CD4-positive, alpha-beta T cell treated with Interleukin-4 for 1 hour (primary cell): ENCODE data around the gene TMEM108.

Experiments used
- DNase-seq, 2 donors: peaks; one replicate each; pipeline ENCODE4 v3.0.0-alpha.2; 2020 to 2022

TMEM108 gene

DNA sequence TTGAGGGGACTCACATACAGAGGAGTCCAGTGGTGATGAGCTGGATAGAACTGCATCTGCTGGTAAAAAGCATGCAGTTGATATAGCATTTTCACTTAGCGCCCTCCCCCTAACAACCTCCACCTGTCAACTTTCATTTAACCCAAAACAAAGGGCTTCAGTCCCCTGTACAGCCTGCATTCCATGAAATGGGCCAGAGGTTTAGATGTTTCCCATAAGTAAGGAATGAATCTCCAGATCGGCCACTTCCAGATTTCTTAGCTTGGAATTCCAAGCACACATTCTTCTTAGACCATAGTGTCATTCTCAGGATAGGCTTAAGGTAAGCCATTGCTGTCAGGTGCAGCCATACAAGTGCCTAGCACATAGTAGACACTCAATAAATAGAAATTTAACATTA is 328.7 kb downstream of the TMEM108 start:
- DNase-seq: no peak

GRCh38 chr3:133367403-133367802 is 329.2 kb downstream of the TMEM108 start:
- DNase-seq: no peak

GRCh38 chr3:133367956-133368355 is 329.8 kb downstream of the TMEM108 start:
- no peak for DNase-seq

DNA sequence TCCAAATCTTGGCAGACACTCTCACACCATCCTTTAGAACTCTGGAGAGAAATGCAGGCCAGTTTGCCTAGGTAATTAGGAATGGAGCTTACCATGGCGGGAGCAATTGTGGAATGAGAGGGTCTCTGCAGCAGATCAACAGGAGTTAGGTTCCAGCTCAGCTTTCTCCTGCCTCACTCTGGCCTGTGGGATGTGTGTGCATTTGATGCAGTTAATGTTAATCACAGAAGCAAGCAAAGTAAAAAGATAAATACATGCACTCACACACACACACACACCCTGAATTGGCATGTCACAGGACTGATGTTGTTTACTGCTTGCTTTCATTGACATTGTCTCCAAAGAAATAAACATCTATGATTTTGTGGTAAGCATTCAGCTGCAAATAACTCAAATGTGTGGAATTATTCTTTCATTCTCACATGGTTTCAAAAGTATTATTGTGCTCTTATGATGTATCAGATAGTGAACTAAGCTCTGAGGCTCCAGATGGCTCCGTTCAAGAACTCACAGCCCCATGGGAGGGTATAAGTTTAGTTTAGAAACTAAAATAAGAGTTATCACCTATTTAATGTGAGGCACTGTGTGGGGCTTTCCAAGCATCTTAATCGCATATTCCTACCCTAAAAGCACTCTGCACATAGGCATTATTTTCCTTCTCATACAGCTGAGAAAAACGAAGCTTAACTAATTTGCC is 330.3 kb downstream of the TMEM108 start:
- DNase-seq: no peak

DNA sequence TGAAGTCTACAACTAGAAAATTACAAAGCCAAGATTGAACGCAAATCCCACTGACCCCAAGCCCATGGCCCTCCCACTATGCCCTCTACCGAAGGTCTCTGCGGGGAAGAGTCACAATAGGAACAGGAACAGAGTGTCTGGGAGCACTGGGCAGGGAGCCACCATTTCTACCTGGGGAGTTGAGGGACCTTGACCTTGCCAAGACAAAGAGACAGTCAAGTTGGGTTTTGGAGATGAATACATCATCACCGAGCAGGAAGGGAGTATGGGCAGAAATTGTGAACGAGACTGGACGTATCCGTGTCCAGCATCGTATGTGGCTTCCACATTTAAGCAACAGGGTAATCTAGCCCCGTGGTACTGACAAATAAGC is 330.9 kb downstream of the TMEM108 start:
- DNase-seq: no peak

GRCh38 chr3:133371181-133371580 is 333.0 kb downstream of the TMEM108 start:
- DNase-seq: no peak

DNA sequence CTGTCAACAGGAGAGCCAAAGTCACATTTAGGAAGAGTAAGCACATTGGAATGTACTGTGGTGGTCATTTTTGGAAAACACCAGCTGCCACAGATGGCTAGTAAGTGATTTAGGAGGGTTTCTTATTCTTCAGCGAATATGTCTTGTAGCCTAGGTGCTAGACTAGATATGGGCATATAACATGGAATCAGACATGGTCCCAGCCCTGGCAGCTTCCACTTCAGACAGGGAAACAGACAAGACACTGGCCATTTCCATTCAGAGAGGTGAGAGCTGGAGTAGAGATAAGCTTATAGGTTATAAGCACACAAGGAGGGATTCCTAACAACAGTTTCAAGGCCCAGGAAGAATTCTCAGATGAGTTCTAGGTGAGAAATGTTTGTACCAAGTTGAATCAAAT is 333.5 kb downstream of the TMEM108 start:
- DNase-seq: no peak

- DNase-seq: no peak
These were observed 336.7 kb downstream of the TMEM108 start for GRCh38 chr3:133374708-133375402.

GRCh38 chr3:133375403-133375745 is 337.2 kb downstream of the TMEM108 start:
- no peak for DNase-seq

DNA sequence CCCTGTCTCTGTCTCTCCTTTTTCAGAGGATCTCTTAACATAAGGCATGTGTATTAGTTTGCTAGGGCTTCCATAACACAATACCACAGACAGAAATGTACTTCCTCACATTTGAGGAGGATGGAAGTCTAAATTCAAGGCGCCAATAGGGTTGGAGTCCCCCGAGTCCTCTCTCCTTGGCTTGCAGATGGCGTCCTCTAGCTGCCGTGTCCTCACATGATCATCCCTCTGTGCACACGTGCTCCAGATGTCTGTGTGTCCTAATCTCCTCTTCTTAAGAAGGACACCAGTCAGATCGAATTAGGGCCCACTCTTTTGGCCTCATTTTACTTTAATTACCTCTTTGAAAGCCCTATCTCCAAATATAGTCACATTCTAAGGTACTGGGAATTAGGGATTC is 338.6 kb downstream of the TMEM108 start:
- DNase-seq: no peak

- no peak for DNase-seq
These were observed 339.2 kb downstream of the TMEM108 start for GRCh38 chr3:133377396-133377795.

- DNase-seq: no peak
These were observed 341.7 kb downstream of the TMEM108 start for GRCh38 chr3:133379926-133380325.

DNA sequence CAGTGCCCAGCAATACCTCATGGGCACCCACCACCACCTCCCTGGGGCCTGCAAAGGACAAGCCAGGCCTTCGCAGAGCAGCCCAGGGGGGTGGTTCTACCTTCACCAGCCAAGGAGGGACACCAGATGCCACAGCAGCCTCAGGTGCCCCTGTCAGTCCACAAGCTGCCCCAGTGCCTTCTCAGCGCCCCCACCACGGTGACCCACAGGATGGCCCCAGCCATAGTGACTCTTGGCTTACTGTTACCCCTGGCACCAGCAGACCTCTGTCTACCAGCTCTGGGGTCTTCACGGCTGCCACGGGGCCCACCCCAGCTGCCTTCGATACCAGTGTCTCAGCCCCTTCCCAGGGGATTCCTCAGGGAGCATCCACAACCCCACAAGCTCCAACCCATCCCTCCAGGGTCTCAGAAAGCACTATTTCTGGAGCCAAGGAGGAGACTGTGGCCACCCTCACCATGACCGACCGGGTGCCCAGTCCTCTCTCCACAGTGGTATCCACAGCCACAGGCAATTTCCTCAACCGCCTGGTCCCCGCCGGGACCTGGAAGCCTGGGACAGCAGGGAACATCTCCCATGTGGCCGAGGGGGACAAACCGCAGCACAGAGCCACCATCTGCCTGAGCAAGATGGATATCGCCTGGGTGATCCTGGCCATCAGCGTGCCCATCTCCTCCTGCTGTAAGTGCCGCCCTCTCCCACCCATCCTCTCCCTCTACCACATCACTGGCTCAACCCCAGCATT is 342.5 kb downstream of the TMEM108 start:
- no peak for DNase-seq

- DNase-seq: no peak
These were observed 343.3 kb downstream of the TMEM108 start for GRCh38 chr3:133381346-133382109.

DNA sequence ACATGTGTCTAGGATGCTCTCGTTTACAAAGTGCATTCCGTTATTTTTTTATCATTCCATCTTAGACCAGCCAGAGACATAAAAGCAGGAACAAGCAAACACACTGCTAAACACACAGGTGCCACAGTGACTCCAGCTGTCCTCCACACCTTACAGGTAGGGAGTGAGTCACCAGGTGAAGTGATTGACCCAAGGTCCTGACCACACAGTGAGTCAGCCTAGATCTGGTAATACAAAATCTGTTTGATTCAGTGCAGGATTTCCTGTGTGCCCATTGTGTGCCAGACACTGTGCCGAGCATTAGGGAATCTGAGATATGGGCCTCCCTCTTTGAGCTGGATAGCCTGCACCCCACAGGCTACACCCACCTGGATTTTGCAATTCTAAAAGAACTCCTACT is 345.0 kb downstream of the TMEM108 start:
- no peak for DNase-seq

- DNase-seq: no peak
These were observed 345.6 kb downstream of the TMEM108 start for GRCh38 chr3:133383741-133384140.

DNA sequence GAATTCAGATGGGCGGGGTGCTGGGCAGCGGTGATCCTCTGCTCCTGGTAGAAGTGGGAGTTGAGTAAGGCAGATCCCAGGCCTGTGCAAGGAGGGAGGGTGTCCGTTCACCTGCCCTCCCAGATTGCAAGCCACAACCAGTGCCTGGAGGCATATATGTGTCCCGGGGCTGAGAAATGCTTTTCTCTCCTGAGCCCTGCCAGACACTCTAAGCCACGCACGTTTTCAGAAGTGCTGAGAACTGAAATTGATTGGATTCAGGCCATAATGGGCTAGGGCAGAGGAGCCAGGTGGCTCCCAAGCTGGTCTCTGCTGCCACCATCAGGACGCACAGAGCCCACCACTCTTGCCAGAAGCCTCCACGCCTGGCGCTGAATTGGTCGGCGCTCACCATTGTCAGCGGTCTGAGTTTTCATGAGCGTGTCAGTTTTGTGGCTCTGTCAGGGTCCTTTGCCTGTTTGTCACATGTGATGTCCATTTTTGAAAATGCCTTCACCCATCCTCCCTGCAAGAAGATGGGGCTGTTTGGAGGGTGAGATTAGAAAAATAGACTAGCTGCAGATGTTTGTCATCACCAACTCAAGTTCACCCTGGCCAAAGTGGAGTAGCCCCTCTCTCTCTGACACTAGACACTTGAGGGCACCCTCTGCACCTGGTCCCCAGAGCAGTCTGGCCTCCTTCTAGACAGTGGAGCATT is 346.3 kb downstream of the TMEM108 start:
- DNase-seq: no peak

DNA sequence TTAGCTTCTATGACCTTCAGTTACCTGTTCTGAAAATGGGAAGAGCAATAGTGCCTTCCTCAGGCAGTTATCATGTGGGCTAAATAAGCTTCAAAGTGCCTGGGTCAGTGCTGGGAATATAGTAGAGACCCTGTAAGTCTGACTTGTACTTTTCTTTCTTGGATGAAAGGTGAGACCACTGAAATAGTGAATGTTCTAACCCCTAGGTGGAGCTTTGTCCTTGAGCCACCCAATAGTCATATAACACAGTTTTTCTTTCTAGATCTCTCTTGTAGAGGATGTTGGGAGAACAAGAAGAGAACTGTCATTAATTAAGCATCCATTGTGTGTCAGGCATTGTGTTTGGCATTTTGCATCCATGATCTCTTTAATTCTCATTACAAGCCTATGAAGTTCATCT is 348.7 kb downstream of the TMEM108 start:
- no peak for DNase-seq

DNA sequence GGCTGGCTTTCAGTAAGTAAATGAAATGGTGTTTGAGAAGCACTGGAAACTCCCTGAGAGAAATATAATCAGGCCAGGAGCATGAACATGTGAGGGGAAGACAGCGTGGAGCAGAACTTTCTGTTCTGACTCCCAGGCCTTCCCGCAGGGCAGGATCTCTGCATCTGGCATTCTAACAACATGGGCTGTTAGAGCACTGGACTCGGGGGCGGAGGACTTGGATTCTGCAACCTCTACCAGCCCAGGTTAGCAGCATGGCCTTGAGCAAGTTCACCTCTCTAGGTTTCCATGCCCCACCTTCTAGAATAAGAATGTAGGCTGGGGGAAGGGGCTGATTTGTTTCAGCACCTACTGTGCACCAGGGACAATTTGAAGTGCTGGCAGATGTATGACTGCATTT is 349.1 kb downstream of the TMEM108 start:
- DNase-seq: no peak

DNA sequence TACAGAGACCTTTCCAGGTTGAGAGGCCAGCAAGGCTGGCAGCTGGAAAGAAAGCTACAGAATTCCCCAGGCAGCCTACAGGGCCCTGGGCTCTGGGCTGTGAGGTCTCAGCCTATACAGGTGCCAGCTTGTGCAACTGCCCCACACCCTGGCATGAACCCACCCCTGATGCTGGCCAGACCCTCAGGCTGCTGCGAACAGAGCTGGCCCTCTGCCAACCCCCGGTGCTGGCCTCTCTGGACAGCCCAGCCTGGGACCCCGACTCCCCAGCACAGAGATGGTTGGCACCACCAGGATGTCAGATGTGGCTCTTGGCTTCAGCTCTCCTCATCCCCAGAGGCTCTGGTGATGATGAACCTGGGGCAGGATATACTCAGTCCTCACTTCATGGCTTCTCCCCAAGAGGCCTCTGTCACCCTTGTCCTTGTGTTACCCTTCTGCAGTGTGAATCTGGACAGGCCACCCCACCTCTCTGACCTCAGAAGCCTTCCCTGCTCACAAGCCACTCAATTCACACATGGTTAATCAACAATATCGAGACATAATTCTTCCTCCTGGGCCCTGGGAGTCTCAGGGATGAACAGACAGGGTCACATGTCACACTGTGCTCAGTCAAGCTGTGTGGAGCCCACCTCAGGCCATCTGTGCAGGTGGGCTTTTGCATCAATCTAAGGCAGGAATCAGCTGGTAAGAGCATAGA is 350.7 kb downstream of the TMEM108 start:
- DNase-seq: no peak

DNA sequence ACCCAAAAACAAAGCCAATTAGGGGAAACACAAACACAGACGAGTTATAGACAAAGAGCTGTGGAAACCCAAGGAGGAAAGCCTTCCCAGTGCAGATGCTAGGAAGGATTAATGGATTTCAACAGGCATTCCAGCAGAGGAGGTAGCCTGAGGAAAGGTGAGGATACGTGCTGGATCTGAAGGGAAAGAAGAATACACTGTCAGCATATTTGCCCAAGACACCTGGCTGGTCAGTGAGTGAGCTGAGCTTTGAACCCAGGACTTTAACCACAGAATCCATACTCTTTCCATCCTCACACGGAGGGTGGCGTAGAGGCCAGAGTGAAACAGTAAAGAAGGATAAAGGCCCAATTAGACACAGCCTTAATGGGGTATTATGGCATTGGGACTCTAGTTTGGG is 352.5 kb downstream of the TMEM108 start:
- DNase-seq: no peak

- no peak for DNase-seq
These were observed 355.0 kb downstream of the TMEM108 start for GRCh38 chr3:133393204-133393603.
